ENCODE measurements around the gene TAP1. TPM values are rescaled to one million over a fixed set of nuclear protein-coding genes. Genes with fewer than 3 reads are reported as not detected.

The TAP1 gene
- total RNA-seq, 1 experiment from 2014 or later, result 74.7 TPM

DNA sequence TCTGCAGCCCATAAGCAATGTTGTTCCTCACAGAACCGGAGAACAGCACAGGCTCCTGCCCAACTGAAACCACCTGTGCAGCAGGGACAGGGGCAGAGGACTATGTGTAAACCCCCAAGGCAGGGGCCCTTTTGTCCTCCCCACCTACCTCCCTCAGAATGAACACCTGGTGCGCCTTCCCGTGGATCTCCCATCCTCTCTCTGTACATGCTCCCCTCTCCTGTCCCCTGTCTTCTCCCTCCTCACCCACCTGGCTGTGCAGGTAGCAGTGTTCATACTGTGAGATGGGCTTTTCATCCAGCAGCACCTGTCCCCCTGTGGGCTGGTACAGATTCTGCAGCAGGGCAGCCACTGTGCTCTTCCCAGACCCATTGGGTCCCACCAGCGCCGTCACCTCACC, 23.5 kb downstream of the TAP1 start:
- BruUV-seq (replicated peaks), result no TSS peak
- Histone ChIP-seq H3K4me1 (ENCODE audit: control insufficient read depth, insufficient read depth, low read length) (no peaks in the 10 kb centered on the region), H3K36me3 (ENCODE audit: control insufficient read depth, insufficient read depth, low read length) (peaks cover 2% of the 10 kb centered on the region; the same call in 1 of the 2 replicates), H3K4me3 (ENCODE audit: low read depth in 2 of 2, low read length in 2 of 2) (no peak overlapping the region), H3K27ac (ENCODE audit: low read length) (no peak overlapping the region), H3K9me3 (ENCODE audit: control insufficient read depth, insufficient read depth, low read depth, low read length) (no peaks in the 10 kb centered on the region), H3K27me3 (ENCODE audit: control insufficient read depth, insufficient read depth, low read length) (no peaks in the 10 kb centered on the region)
- ChIA-PET POLR2A (no interaction called here), CTCF (no interaction called here)
- intact Hi-C loops (cut with micrococcal nuclease; ENCODE audit: unreplicated experiment), result no loop called here
- TF ChIP-seq, protein P1, sequence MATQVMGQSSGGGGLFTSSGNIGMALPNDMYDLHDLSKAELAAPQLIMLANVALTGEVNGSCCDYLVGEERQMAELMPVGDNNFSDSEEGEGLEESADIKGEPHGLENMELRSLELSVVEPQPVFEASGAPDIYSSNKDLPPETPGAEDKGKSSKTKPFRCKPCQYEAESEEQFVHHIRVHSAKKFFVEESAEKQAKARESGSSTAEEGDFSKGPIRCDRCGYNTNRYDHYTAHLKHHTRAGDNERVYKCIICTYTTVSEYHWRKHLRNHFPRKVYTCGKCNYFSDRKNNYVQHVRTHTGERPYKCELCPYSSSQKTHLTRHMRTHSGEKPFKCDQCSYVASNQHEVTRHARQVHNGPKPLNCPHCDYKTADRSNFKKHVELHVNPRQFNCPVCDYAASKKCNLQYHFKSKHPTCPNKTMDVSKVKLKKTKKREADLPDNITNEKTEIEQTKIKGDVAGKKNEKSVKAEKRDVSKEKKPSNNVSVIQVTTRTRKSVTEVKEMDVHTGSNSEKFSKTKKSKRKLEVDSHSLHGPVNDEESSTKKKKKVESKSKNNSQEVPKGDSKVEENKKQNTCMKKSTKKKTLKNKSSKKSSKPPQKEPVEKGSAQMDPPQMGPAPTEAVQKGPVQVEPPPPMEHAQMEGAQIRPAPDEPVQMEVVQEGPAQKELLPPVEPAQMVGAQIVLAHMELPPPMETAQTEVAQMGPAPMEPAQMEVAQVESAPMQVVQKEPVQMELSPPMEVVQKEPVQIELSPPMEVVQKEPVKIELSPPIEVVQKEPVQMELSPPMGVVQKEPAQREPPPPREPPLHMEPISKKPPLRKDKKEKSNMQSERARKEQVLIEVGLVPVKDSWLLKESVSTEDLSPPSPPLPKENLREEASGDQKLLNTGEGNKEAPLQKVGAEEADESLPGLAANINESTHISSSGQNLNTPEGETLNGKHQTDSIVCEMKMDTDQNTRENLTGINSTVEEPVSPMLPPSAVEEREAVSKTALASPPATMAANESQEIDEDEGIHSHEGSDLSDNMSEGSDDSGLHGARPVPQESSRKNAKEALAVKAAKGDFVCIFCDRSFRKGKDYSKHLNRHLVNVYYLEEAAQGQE (IDR thresholded peaks at IDR 0.05; ENCODE audit: insufficient read depth in 1 of 2, low read depth in 2 of 2, low read length in 1 of 2), result no peak
- TF ChIP-seq SIN3A (IDR thresholded peaks at IDR 0.05; ENCODE audit: borderline replicate concordance, insufficient read depth, low read depth, low read length) (no peak), TCF7L2 (IDR thresholded peaks at IDR 0.05; ENCODE audit: low read depth, low read length) (no peak), POLR2AphosphoS5 (IDR thresholded peaks at IDR 0.05; ENCODE audit: low read depth, low read length) (no peak)
- TF ChIP-seq, protein P2, sequence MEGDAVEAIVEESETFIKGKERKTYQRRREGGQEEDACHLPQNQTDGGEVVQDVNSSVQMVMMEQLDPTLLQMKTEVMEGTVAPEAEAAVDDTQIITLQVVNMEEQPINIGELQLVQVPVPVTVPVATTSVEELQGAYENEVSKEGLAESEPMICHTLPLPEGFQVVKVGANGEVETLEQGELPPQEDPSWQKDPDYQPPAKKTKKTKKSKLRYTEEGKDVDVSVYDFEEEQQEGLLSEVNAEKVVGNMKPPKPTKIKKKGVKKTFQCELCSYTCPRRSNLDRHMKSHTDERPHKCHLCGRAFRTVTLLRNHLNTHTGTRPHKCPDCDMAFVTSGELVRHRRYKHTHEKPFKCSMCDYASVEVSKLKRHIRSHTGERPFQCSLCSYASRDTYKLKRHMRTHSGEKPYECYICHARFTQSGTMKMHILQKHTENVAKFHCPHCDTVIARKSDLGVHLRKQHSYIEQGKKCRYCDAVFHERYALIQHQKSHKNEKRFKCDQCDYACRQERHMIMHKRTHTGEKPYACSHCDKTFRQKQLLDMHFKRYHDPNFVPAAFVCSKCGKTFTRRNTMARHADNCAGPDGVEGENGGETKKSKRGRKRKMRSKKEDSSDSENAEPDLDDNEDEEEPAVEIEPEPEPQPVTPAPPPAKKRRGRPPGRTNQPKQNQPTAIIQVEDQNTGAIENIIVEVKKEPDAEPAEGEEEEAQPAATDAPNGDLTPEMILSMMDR (IDR thresholded peaks at IDR 0.05), result no peak
- in situ Hi-C loops (cut with HindIII; ENCODE audit: low pct_unique_long_range_greater_than_20kb, low sequenced_read_pairs), result no loop called here
- no peak for ATAC-seq
- DNase-seq (ENCODE audit: low read depth, low spot score), result no peak

DNA sequence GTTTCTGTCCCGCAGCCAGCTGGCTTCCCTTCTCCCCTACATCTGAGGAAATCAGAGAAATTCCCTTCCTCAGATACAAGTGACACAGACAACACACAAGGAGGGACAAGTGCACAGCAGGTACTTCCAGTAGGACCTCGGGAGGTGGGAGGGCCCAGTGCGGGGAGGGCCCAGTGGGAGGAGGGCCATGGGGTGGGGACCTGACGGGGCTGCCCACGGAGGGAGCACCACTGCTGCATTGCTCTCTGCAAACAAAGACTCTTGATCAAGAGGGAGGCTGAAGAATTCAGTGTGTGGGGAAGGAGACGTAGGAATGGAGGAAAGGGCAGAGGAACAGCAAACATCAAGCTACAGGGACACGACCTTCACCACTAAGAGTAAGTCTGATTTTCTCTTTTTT, 24.0 kb downstream of the TAP1 start:
- intact Hi-C loops (cut with micrococcal nuclease; ENCODE audit: unreplicated experiment), result no loop called here
- DNase-seq (ENCODE audit: low read depth, low spot score) (no peak), ATAC-seq (no peak)
- ChIA-PET CTCF (no interaction called here), POLR2A (no interaction called here)
- TF ChIP-seq POLR2AphosphoS5 (IDR thresholded peaks at IDR 0.05; ENCODE audit: low read depth, low read length), result no peak
- TF ChIP-seq, protein P2 (IDR thresholded peaks at IDR 0.05), result no peak
- TF ChIP-seq, protein P1 (IDR thresholded peaks at IDR 0.05; ENCODE audit: insufficient read depth in 1 of 2, low read depth in 2 of 2, low read length in 1 of 2), result no peak
- no peaks in the 10 kb centered on the region for H3K9me3 ChIP-seq (ENCODE audit: control insufficient read depth, insufficient read depth, low read depth, low read length)
- no peak overlapping the region for H3K27ac ChIP-seq (ENCODE audit: low read length)
- H3K36me3 ChIP-seq (ENCODE audit: control insufficient read depth, insufficient read depth, low read length), result peaks cover 2% of the 10 kb centered on the region; the same call in 1 of the 2 replicates
- H3K27me3 ChIP-seq (ENCODE audit: control insufficient read depth, insufficient read depth, low read length), result no peaks in the 10 kb centered on the region
- BruUV-seq (replicated peaks), result no TSS peak
- in situ Hi-C loops (cut with HindIII; ENCODE audit: low pct_unique_long_range_greater_than_20kb, low sequenced_read_pairs), result no loop called here
- H3K4me1 ChIP-seq (ENCODE audit: control insufficient read depth, insufficient read depth, low read length), result no peaks in the 10 kb centered on the region
- H3K4me3 ChIP-seq (ENCODE audit: low read depth in 2 of 2, low read length in 2 of 2), result no peak overlapping the region

All from Panc1 (cell line).